PC-9 (cell line): ENCODE results near the gene GPATCH1. TPM values are rescaled to one million over a fixed set of nuclear protein-coding genes. Genes with fewer than 3 reads are reported as not detected.

Experiments used
- BruUV-seq: library from RNA; stranded (reverse); fragments of 400-500 nt; replicated peaks from 2 replicates; lab custom pipeline; 2021; lab: Mats Ljungman, UMichigan
- CTCF ChIA-PET: fragments of 300-600 bp; sonication (Branson Sonifier 250); formaldehyde crosslinking; loops from one replicate; lab custom pipeline; 2022; ENCODE audit warnings: antibody characterized with exemption; lab: Charles Lee
- POLR2A ChIA-PET: fragments of 300-600 bp; sonication (Branson Sonifier 250); formaldehyde crosslinking; loops from one replicate; lab custom pipeline; 2022; ENCODE audit warnings: antibody characterized with exemption; ENCODE audit not compliant: unreplicated experiment; lab: Charles Lee
- DNase-seq, 2 experiments: peaks; one replicate each; pipeline versions ENCODE4 v3.0.0 to v3.0.0-alpha.2; 2015 to 2022; ENCODE audit warnings: mixed read lengths in 1 of 2
- H2AFZ ChIP-seq: fragments of 200-600 bp; sonication (generic); 2 replicates; pipeline ENCODE4 v1.8.1; 2017; ENCODE audit warnings: antibody characterized with exemption
- H3F3A ChIP-seq: fragments of 200-600 bp; sonication (generic); 2 replicates; pipeline ENCODE4 v1.8.1; 2017; ENCODE audit warnings: antibody characterized with exemption, mild to moderate bottlenecking, low read depth; ENCODE audit not compliant: insufficient read depth
- H3K27ac ChIP-seq: fragments of 200-600 bp; sonication (generic); 2 replicates; pipeline ENCODE4 v1.6.1; 2016; ENCODE audit warnings: mixed run types
- H3K27me3 ChIP-seq: fragments of 200-600 bp; sonication (generic); 2 replicates; pipeline ENCODE4 v1.6.1; 2016; ENCODE audit warnings: low read depth, mixed run types; ENCODE audit not compliant: insufficient read depth
- H3K36me3 ChIP-seq: fragments of 200-600 bp; sonication (generic); 2 replicates; pipeline ENCODE4 v1.6.1; 2016; ENCODE audit warnings: low read depth, mixed run types
- H3K4me1 ChIP-seq: fragments of 200-600 bp; sonication (generic); replicated peaks from 2 replicates; pipeline ENCODE4 v1.6.1; 2016; ENCODE audit warnings: mixed run types; ENCODE audit not compliant: insufficient read depth
- H3K4me2 ChIP-seq: fragments of 200-600 bp; sonication (generic); 2 replicates; pipeline ENCODE4 v1.6.1; 2017; ENCODE audit warnings: mixed run types
- H3K4me3 ChIP-seq: fragments of 200-600 bp; sonication (generic); 2 replicates; pipeline ENCODE4 v1.6.1; 2016; ENCODE audit warnings: mixed run types
- H3K79me2 ChIP-seq: fragments of 200-600 bp; sonication (generic); 2 replicates; pipeline ENCODE4 v1.6.1; 2017; ENCODE audit warnings: low read depth, mixed run types
- H3K9me2 ChIP-seq: fragments of 200-600 bp; sonication (generic); 2 replicates; pipeline ENCODE4 v1.8.1; 2017; ENCODE audit warnings: mild to moderate bottlenecking; ENCODE audit not compliant: insufficient read depth
- H3K9me3 ChIP-seq: fragments of 200-600 bp; sonication (generic); 2 replicates; pipeline ENCODE4 v1.8.1; 2016; ENCODE audit warnings: low read depth; ENCODE audit not compliant: insufficient read depth
- H4K20me1 ChIP-seq: fragments of 200-600 bp; sonication (generic); 2 replicates; pipeline ENCODE4 v1.8.1; 2017; ENCODE audit not compliant: insufficient read depth
- CTCF ChIP-seq: fragments of 200-600 bp; sonication (generic); conservative IDR thresholded peaks from 2 replicates; pipeline ENCODE4 v1.6.1; 2017; ENCODE audit warnings: mixed run types, antibody characterized with exemption, mild to moderate bottlenecking, moderate library complexity
- EZH2 ChIP-seq: fragments of 200-600 bp; sonication (generic); IDR thresholded peaks from 2 replicates; pipeline ENCODE4 v1.8.0; 2017; ENCODE audit warnings: antibody characterized with exemption, low read depth
- intact Hi-C: fragments of 100-400 bp; cut with micrococcal nuclease; formaldehyde crosslinking; loops from one replicate; pipeline ENCODE4 v1.10.0; 2022; ENCODE audit not compliant: unreplicated experiment
- total RNA-seq: library from RNA; stranded (reverse); gene quantifications from 2 replicates; pipeline ENCODE4 v1.2.3, GENCODE V29; 2021

The GPATCH1 gene
- total RNA-seq, 1 experiment from 2014 or later, result 11.0 TPM

GRCh38 chr19:33089010-33089409 is 8.0 kb downstream of the GPATCH1 start:
- Histone ChIP-seq H3K36me3 (no peaks in the 10 kb centered on the region; the same call in 1 of the 2 replicates), H3K9me2 (no peaks in the 10 kb centered on the region), H2AFZ (no peak overlapping the region), H3K27me3 (no peaks in the 10 kb centered on the region), H3K4me2 (no peak overlapping the region), H3K79me2 (no peaks in the 10 kb centered on the region), H3K4me3 (no peak overlapping the region), H4K20me1 (no peaks in the 10 kb centered on the region), H3K9me3 (no peaks in the 10 kb centered on the region), H3K27ac (no peak overlapping the region), H3K4me1 (no peaks in the 10 kb centered on the region), H3F3A (peaks cover under 1% of the 10 kb centered on the region; the same call in 1 of the 2 replicates)
- CTCF ChIA-PET, result no interaction called here
- POLR2A ChIA-PET, result no interaction called here
- DNase-seq, result no peak
- TF ChIP-seq EZH2, result no peak
- no peak for TF ChIP-seq CTCF
- intact Hi-C loops, result no loop called here
- BruUV-seq, result no TSS peak

GRCh38 chr19:33090179-33090578 is 9.2 kb downstream of the GPATCH1 start:
- no peaks in the 10 kb centered on the region for H3K9me3 ChIP-seq
- H3K4me2 ChIP-seq, result no peak overlapping the region
- no peak for DNase-seq
- no peaks in the 10 kb centered on the region for H3K4me1 ChIP-seq
- peaks cover 5% of the 10 kb centered on the region; the same call in 1 of the 2 replicates for H3F3A ChIP-seq
- no peaks in the 10 kb centered on the region; the same call in 1 of the 2 replicates for H3K36me3 ChIP-seq
- no peaks in the 10 kb centered on the region for H4K20me1 ChIP-seq
- H3K9me2 ChIP-seq, result no peaks in the 10 kb centered on the region
- no peaks in the 10 kb centered on the region for H3K79me2 ChIP-seq
- no peaks in the 10 kb centered on the region for H3K27me3 ChIP-seq
- H2AFZ ChIP-seq, result no peak overlapping the region
- BruUV-seq, result no TSS peak
- H3K4me3 ChIP-seq, result no peak overlapping the region
- ChIA-PET CTCF (no interaction called here), POLR2A (no interaction called here)
- TF ChIP-seq EZH2 (no peak), CTCF (no peak)
- no peak overlapping the region for H3K27ac ChIP-seq
- intact Hi-C loops, result no loop called here

- Histone ChIP-seq H4K20me1 (no peaks in the 10 kb centered on the region), H3F3A (peaks cover 38% of the 10 kb centered on the region), H3K27me3 (no peaks in the 10 kb centered on the region), H3K4me1 (peaks cover 33% of the 10 kb centered on the region), H2AFZ (no peak overlapping the region), H3K4me2 (no peak overlapping the region), H3K36me3 (no peaks in the 10 kb centered on the region), H3K9me2 (no peaks in the 10 kb centered on the region), H3K9me3 (no peaks in the 10 kb centered on the region), H3K79me2 (no peaks in the 10 kb centered on the region), H3K4me3 (no peak overlapping the region), H3K27ac (no peak overlapping the region)
- intact Hi-C loops, result no loop called here
- POLR2A ChIA-PET, result no interaction called here
- TF ChIP-seq EZH2, result no peak
- no peak for TF ChIP-seq CTCF
- DNase-seq, result no peak
- BruUV-seq, result no TSS peak
- CTCF ChIA-PET, result no interaction called here
Measured at GRCh38 chr19:33093420-33094210, 12.6 kb downstream of the GPATCH1 start.
